NCI-H1048 (cell line): ENCODE results near the gene KLHL29.

Source experiments
- DNase-seq: peaks from one replicate; lab custom pipeline; 2025; lab: John Stamatoyannopoulos, UW

KLHL29 gene

GRCh38 chr2:23394700-23395099 is 9.7 kb downstream of the KLHL29 start:
- DNase-seq, result no peak

GRCh38 chr2:23397478-23397877 is 12.5 kb downstream of the KLHL29 start:
- DNase-seq, result no peak

GRCh38 chr2:23399674-23400261 is 14.8 kb downstream of the KLHL29 start:
- no peak for DNase-seq

- DNase-seq, result no peak
These were observed 15.7 kb downstream of the KLHL29 start for GRCh38 chr2:23400703-23401102.

- no peak for DNase-seq
These were observed 16.6 kb downstream of the KLHL29 start for GRCh38 chr2:23401427-23402204.

- no peak for DNase-seq
These were observed 17.3 kb downstream of the KLHL29 start for GRCh38 chr2:23402205-23402740.

- no peak for DNase-seq
These were observed 19.4 kb downstream of the KLHL29 start for GRCh38 chr2:23404426-23404825.

GRCh38 chr2:23409248-23409647 is 24.3 kb downstream of the KLHL29 start:
- DNase-seq, result no peak

GRCh38 chr2:23410596-23410995 is 25.6 kb downstream of the KLHL29 start:
- DNase-seq, result no peak

GRCh38 chr2:23411752-23412431 is 26.9 kb downstream of the KLHL29 start:
- DNase-seq, result no peak

- DNase-seq, result no peak
These were observed 27.7 kb downstream of the KLHL29 start for GRCh38 chr2:23412556-23413155.

GRCh38 chr2:23413641-23414040 is 28.7 kb downstream of the KLHL29 start:
- no peak for DNase-seq

- no peak for DNase-seq
These were observed 29.1 kb downstream of the KLHL29 start for GRCh38 chr2:23414106-23414505.

- DNase-seq, result no peak
These were observed 29.9 kb downstream of the KLHL29 start for GRCh38 chr2:23414871-23415270.

GRCh38 chr2:23417310-23417709 is 32.3 kb downstream of the KLHL29 start:
- no peak for DNase-seq

- DNase-seq, result no peak
These were observed 33.1 kb downstream of the KLHL29 start for GRCh38 chr2:23418056-23418455.

- DNase-seq, result no peak
These were observed 33.5 kb downstream of the KLHL29 start for GRCh38 chr2:23418461-23418911.

- DNase-seq, result no peak
These were observed 34.5 kb downstream of the KLHL29 start for GRCh38 chr2:23419171-23420090.

- no peak for DNase-seq
These were observed 35.3 kb downstream of the KLHL29 start for GRCh38 chr2:23420091-23420839.

- DNase-seq, result no peak
These were observed 36.0 kb downstream of the KLHL29 start for GRCh38 chr2:23420840-23421476.
